ENCODE results near the gene RGPD8. TPM values are rescaled to one million over a fixed set of nuclear protein-coding genes. Genes with fewer than 3 reads are reported as not detected.

RGPD8 gene
- total RNA-seq, 1 experiment from 2014 or later: 8.1 TPM

DNA sequence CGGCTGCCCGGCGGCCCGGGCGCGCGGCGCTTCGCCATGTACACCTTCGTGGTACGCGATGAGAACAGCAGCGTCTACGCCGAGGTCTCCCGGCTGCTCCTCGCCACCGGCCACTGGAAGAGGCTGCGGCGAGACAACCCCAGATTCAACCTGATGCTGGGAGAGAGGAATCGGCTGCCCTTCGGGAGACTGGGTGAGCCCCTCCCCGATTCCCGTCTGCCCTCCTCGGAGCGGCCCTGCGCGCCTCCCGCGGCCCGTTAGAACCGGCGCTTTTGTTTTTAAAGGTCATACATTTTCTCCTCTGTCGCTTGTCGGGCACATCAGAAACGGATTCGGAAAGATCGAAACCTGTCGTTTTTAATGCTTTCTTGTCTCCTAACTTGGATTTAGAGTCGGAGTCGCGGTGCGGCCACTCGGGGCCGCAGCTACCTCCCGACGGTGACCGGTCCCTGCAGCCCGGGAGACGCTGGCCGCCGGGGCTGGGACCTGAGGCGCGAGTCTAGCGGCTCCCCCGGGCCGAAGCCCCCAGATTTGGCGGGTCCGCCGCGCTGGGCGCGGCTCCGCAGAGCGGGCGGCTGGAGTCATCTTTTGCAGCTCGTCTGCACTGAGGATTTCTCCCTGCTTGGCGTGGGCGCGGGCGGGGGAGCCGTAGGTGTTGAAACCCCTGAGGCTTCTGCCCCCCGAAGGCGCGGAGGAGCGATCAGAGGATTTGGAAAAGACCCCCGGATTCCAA is 49.0 kb upstream of the RGPD8 start:
- H3K56ac ChIP-seq (ENCODE audit: insufficient read length, low read depth, low read length): no peak overlapping the region
- no peak overlapping the region for H2AFZ ChIP-seq (ENCODE audit: low read length)
- H4K91ac ChIP-seq (ENCODE audit: insufficient read length, low read depth, low read length): no peak overlapping the region
- no peaks in the 10 kb centered on the region for H3K79me1 ChIP-seq (ENCODE audit: insufficient read depth, low read depth, low read length, poor library complexity, severe bottlenecking)
- H3K9ac ChIP-seq (ENCODE audit: extremely low read depth, insufficient read length, low read length): peak overlapping the region; percentile 84
- H3K27ac ChIP-seq (ENCODE audit: insufficient read length, low read depth, low read length): no peak overlapping the region
- H2BK20ac ChIP-seq (ENCODE audit: low read depth, low read length, poor library complexity, severe bottlenecking): no peak overlapping the region
- no peak overlapping the region for H2BK5ac ChIP-seq (ENCODE audit: insufficient read length, low read length)
- H3K9me3 ChIP-seq (ENCODE audit: control insufficient read depth, low read depth, low read length): no peaks in the 10 kb centered on the region
- no peak overlapping the region for H4K5ac ChIP-seq (ENCODE audit: insufficient read length, low read depth, low read length)
- peak overlapping the region; percentile 89 for H4K8ac ChIP-seq (replicated peaks; ENCODE audit: insufficient read length, low read depth, low read length)
- H3K4me2 ChIP-seq (ENCODE audit: insufficient read depth, insufficient read length, low read length): peak overlapping the region; percentile 100
- peak; percentile 38 for DNase-seq
- Mint-ChIP-seq H3K4me1 (peaks cover 18 to 21% of the 10 kb centered on the region in 2 experiments), H3K27me3 (ENCODE audit: low read depth) (peaks cover 15% of the 10 kb centered on the region), H3K9me3 (no peaks in the 10 kb centered on the region; a peak in 1 of 5 replicates), H3K36me3 (ENCODE audit: insufficient read depth in 1 of 3, low read depth in 3 of 3) (peaks cover 11 to 30% (median 20%) of the 10 kb centered on the region in 3 experiments), H3K4me3 (peak overlapping the region; percentile 93 to 97), H3K27ac (peak overlapping the region in 2 of 3 experiments; percentile 84 to 90; a peak in 4 of 7 replicates)
- H3T11ph ChIP-seq (ENCODE audit: low read length): no peak overlapping the region
- no CpG with 5 or more reads among the region's 77 CpGs for whole genome bisulfite sequencing (ENCODE audit: extremely low coverage, insufficient read length, low lambda C conversion rate)
- no peak overlapping the region for H3K23ac ChIP-seq (ENCODE audit: insufficient read length, low read depth, low read length)
- H3K27me3 ChIP-seq (ENCODE audit: insufficient read depth, low read length): no peaks in the 10 kb centered on the region; the same call in 1 of the 2 replicates
- no peaks in the 10 kb centered on the region for H4K20me1 ChIP-seq (ENCODE audit: control insufficient read depth, insufficient read depth, insufficient read length)
- no peak overlapping the region for H2AK5ac ChIP-seq (ENCODE audit: insufficient read length, low read length)
- no peaks in the 10 kb centered on the region; the same call in 1 of the 2 replicates for H3K4me1 ChIP-seq (ENCODE audit: insufficient read depth, low read length)
- peaks cover 6% of the 10 kb centered on the region; the same call in 1 of the 2 replicates for H3K79me2 ChIP-seq (ENCODE audit: insufficient read depth, low read length)
- no peak overlapping the region for H2BK15ac ChIP-seq (ENCODE audit: low read depth, low read length)
- H2BK120ac ChIP-seq (ENCODE audit: low read depth, low read length, poor library complexity, severe bottlenecking): no peak overlapping the region
- H2BK12ac ChIP-seq (ENCODE audit: insufficient read length, low read depth, low read length): no peak overlapping the region
- H3K23me2 ChIP-seq (ENCODE audit: insufficient read length, low read depth, low read length, poor library complexity, severe bottlenecking): peaks cover 24% of the 10 kb centered on the region
- no peak overlapping the region; the same call in 1 of the 2 replicates for H3K4ac ChIP-seq (ENCODE audit: low read depth, low read length)
- peak overlapping the region; percentile 57 for H3K18ac ChIP-seq (ENCODE audit: insufficient read length, low read depth, low read length)
- H3K14ac ChIP-seq (ENCODE audit: insufficient read depth, low read length): peak overlapping the region; percentile 56
- no peak for TF ChIP-seq CTCF (conservative IDR thresholded peaks at IDR 0.05)

All from H9 (cell line).